T-cell (primary cell): Measurements from ENCODE around the gene PSMD6. TPM values are rescaled to one million over a fixed set of nuclear protein-coding genes. Genes with fewer than 3 reads are reported as not detected.

Experiments
- ATAC-seq, 4 experiments: fragments of 200-7000 bp in 3 of 4; fragments of 150-1000 bp in 1 of 4; cut with Tn5 transposase; replicated peaks in 1 of 4; 1 replicate in 3 of 4; 2 replicates in 1 of 4; pipeline ENCODE4 v1.10.0; 2021; ENCODE audit warnings: moderate library complexity in 3 of 4, mild to moderate bottlenecking in 2 of 4, moderate number of reproducible peaks in 1 of 4
- CTCF ChIA-PET, 2 donors: fragments of 300-600 bp; sonication (Branson Sonifier 250); formaldehyde crosslinking; loops; one replicate each; lab custom pipeline; 2022; ENCODE audit warnings: antibody characterized with exemption in 2 of 2; lab: Charles Lee
- POLR2A ChIA-PET, 2 donors: fragments of 300-600 bp; sonication (Branson Sonifier 250); formaldehyde crosslinking; loops; one replicate each; lab custom pipeline; 2022; ENCODE audit warnings: antibody characterized with exemption in 2 of 2; lab: Charles Lee
- DNase-seq, 35 experiments: peaks; one replicate each; pipeline versions ENCODE4 v3.0.0 to v3.0.0-alpha.2; 2013 to 2023
- H3K27ac ChIP-seq: one replicate; pipeline ENCODE4 v1.5.1; 2013; ENCODE audit warnings: low read length
- H3K27me3 ChIP-seq, 2 experiments: replicated peaks in 1 of 2; 1 replicate in 1 of 2; 2 replicates in 1 of 2; pipeline versions ENCODE4 v1.6.1 to v1.7.0; 2013; ENCODE audit warnings: low read length in 1 of 2, mixed read lengths in 1 of 2; ENCODE audit not compliant: control insufficient read depth in 2 of 2, insufficient read depth in 2 of 2; ENCODE audit errors: extremely low read depth in 1 of 2
- H3K36me3 ChIP-seq, 2 donors: 1 replicate in 1 of 2; 2 replicates in 1 of 2; pipeline versions ENCODE4 v1.6.1 to v1.7.0; 2013; ENCODE audit warnings: low read length in 1 of 2; ENCODE audit not compliant: control insufficient read depth in 2 of 2, insufficient read depth in 1 of 2; ENCODE audit errors: extremely low read depth in 1 of 2
- H3K4me1 ChIP-seq, 2 experiments: 1 replicate in 1 of 2; 2 replicates in 1 of 2; pipeline versions ENCODE4 v1.6.1 to v1.7.0; 2013; ENCODE audit warnings: low read length in 2 of 2, mixed read lengths in 1 of 2; ENCODE audit not compliant: insufficient read depth in 2 of 2, control insufficient read depth in 1 of 2; ENCODE audit errors: extremely low read depth in 1 of 2
- H3K4me3 ChIP-seq, 2 donors: 1 replicate in 1 of 2; 2 replicates in 1 of 2; pipeline versions ENCODE4 v1.5.1 to v1.7.0; 2013; ENCODE audit warnings: mild to moderate bottlenecking in 2 of 2, low read length in 1 of 2, moderate library complexity in 1 of 2; ENCODE audit not compliant: control insufficient read depth in 1 of 2; ENCODE audit errors: extremely low read depth in 1 of 2
- H3K9me3 ChIP-seq: 2 replicates; pipeline ENCODE4 v1.7.0; 2013
- H3K27ac Mint-ChIP-seq, 2 donors: one replicate each; pipeline ENCODE4 v1.8.0; 2020 to 2021; ENCODE audit warnings: mild to moderate bottlenecking in 2 of 2, mixed read lengths in 2 of 2
- H3K27me3 Mint-ChIP-seq, 2 donors: one replicate each; pipeline ENCODE4 v1.8.0; 2021 to 2022; ENCODE audit warnings: mixed read lengths in 2 of 2
- H3K36me3 Mint-ChIP-seq: one replicate; pipeline ENCODE4 v1.8.0; 2021; ENCODE audit warnings: mixed read lengths
- H3K4me1 Mint-ChIP-seq, 3 donors: one replicate each; pipeline ENCODE4 v1.8.0; 2020 to 2022; ENCODE audit warnings: mixed read lengths in 3 of 3, mild to moderate bottlenecking in 1 of 3
- H3K4me3 Mint-ChIP-seq, 3 donors: one replicate each; pipeline ENCODE4 v1.8.0; 2020 to 2022; ENCODE audit warnings: mild to moderate bottlenecking in 3 of 3, mixed read lengths in 3 of 3, moderate library complexity in 3 of 3
- H3K9me3 Mint-ChIP-seq, 3 donors: one replicate each; pipeline ENCODE4 v1.8.0; 2020 to 2022; ENCODE audit warnings: mixed read lengths in 3 of 3
- WGBS: methylation state at CpG from one replicate; pipeline ENCODE4 v1.1.5; 2013; ENCODE audit warnings: missing lambda C conversion rate; ENCODE audit not compliant: insufficient coverage; 5-methylcytosine and 5-hydroxymethylcytosine counted together
- total RNA-seq, 35 experiments: library from RNA in 6 of 35; stranded (reverse) in 6 of 35; fragments of 120-200 nt in 1 of 35; gene quantifications; one replicate each; pipeline versions ENCODE4 v1.2.1 to v1.2.4 and lab custom pipeline; 2013 to 2026

PSMD6 gene
- total RNA-seq, 5 donors from 2014 or later (not counting 1 experiment from before 2014, with no cell fraction given): 60.2 to 95.4 (median 73.2) TPM

- Histone ChIP-seq H3K27ac (peak overlapping the region; percentile 81), H3K4me1 (peaks cover 30 to 43% of the 10 kb centered on the region in 2 experiments), H3K36me3 (no peaks in the 10 kb centered on the region), H3K4me3 (peak overlapping the region in 1 of 2 donors; percentile 91), H3K9me3 (no peaks in the 10 kb centered on the region), H3K27me3 (no peaks in the 10 kb centered on the region)
- Mint-ChIP-seq H3K4me3 (peak overlapping the region; percentile 63 to 95 (median 91)), H3K9me3 (no peaks in the 10 kb centered on the region), H3K27me3 (no peaks in the 10 kb centered on the region), H3K27ac (peak overlapping the region; percentile 95 to 98), H3K4me1 (peaks cover 63 to 71% (median 68%) of the 10 kb centered on the region in 3 donors), H3K36me3 (peaks cover 4% of the 10 kb centered on the region)
- ChIA-PET CTCF (interaction anchor here (0.9 to 9.5 kb wide), 11 partner anchors 11 to 56 kb away, joined by 3 to 220 read pairs (median 8); partner anchors contain the start of genes PSMD6 (in 1 of the 2) and SCAANT1 (in 1 of the 2)), POLR2A (interaction anchor here (0.9 to 4.4 kb wide), 6 partner anchors 11 to 54 kb away, joined by 3 to 119 read pairs (median 5); no protein-coding TSS in a partner anchor)
- ATAC-seq (no peak), DNase-seq (no peak)
- WGBS: no CpG with 5 or more reads among the region's 1 CpG
Measured at GRCh38 chr3:63966871-63967270, 56.4 kb downstream of the PSMD6 start.

- Mint-ChIP-seq H3K27me3 (no peaks in the 10 kb centered on the region), H3K4me1 (peaks cover 57 to 68% (median 60%) of the 10 kb centered on the region in 3 donors), H3K9me3 (no peaks in the 10 kb centered on the region), H3K27ac (peak overlapping the region; percentile 95 to 98), H3K4me3 (no peak overlapping the region), H3K36me3 (peaks cover 4% of the 10 kb centered on the region)
- WGBS: no CpG with 5 or more reads among the region's 4 CpGs
- Histone ChIP-seq H3K27ac (peak overlapping the region; percentile 81), H3K4me3 (no peak overlapping the region), H3K36me3 (no peaks in the 10 kb centered on the region), H3K9me3 (no peaks in the 10 kb centered on the region), H3K27me3 (no peaks in the 10 kb centered on the region), H3K4me1 (peaks cover 25 to 34% of the 10 kb centered on the region in 2 experiments)
- ChIA-PET CTCF (interaction anchor here (0.9 to 9.5 kb wide), 6 partner anchors 12 to 57 kb away, joined by 3 to 220 read pairs (median 7); partner anchors contain the start of gene PSMD6 (in 1 of the 2)), POLR2A (interaction anchor here (0.5 to 4.4 kb wide), 7 partner anchors 12 to 55 kb away, joined by 3 to 119 read pairs (median 5); no protein-coding TSS in a partner anchor)
- no peak for ATAC-seq
- DNase-seq: no peak
Measured at GRCh38 chr3:63966007-63966406, 57.3 kb downstream of the PSMD6 start.

- Mint-ChIP-seq H3K36me3 (peaks cover 4% of the 10 kb centered on the region), H3K27me3 (no peaks in the 10 kb centered on the region), H3K9me3 (no peaks in the 10 kb centered on the region), H3K27ac (peak overlapping the region; percentile 59 to 79), H3K4me1 (peaks cover 54 to 65% (median 56%) of the 10 kb centered on the region in 3 donors), H3K4me3 (no peak overlapping the region)
- Histone ChIP-seq H3K36me3 (no peaks in the 10 kb centered on the region), H3K4me3 (no peak overlapping the region), H3K4me1 (peaks cover 22 to 23% of the 10 kb centered on the region in 2 experiments), H3K9me3 (no peaks in the 10 kb centered on the region), H3K27ac (peak overlapping the region; percentile 15), H3K27me3 (no peaks in the 10 kb centered on the region)
- WGBS: no CpG with 5 or more reads among the region's 6 CpGs
- DNase-seq: no peak
- POLR2A ChIA-PET: interaction anchor here in 1 of 2 donors (1.0 to 4.4 kb wide), 2 partner anchors 13 to 14 kb away, joined by 4 to 119 read pairs; no protein-coding TSS in a partner anchor
- CTCF ChIA-PET: interaction anchor here (0.6 to 9.5 kb wide), 9 partner anchors 9 to 523 kb away, joined by 3 to 220 read pairs (median 4); no protein-coding TSS in a partner anchor
- ATAC-seq: no peak
Measured at GRCh38 chr3:63964681-63965485, 58.4 kb downstream of the PSMD6 start.

- Mint-ChIP-seq H3K27me3 (no peaks in the 10 kb centered on the region), H3K36me3 (peaks cover 4% of the 10 kb centered on the region), H3K27ac (no peak overlapping the region), H3K4me3 (no peak overlapping the region), H3K9me3 (no peaks in the 10 kb centered on the region), H3K4me1 (peaks cover 45 to 59% (median 55%) of the 10 kb centered on the region in 3 donors)
- CTCF ChIA-PET: interaction anchor here (0.7 to 9.5 kb wide), 6 partner anchors 15 to 68 kb away, joined by 6 to 220 read pairs (median 33); partner anchors contain the start of gene PSMD6 (in 1 of the 2)
- ATAC-seq: no peak
- Histone ChIP-seq H3K9me3 (no peaks in the 10 kb centered on the region), H3K27me3 (no peaks in the 10 kb centered on the region), H3K36me3 (no peaks in the 10 kb centered on the region), H3K4me3 (no peak overlapping the region), H3K27ac (no peak overlapping the region), H3K4me1 (peaks cover 15 to 22% of the 10 kb centered on the region in 2 experiments)
- WGBS: no CpG with 5 or more reads among the region's 1 CpG
- no peak for DNase-seq
- POLR2A ChIA-PET: interaction anchor here (0.5 to 2.8 kb wide), 5 partner anchors 15 to 57 kb away, joined by 3 to 16 read pairs (median 5); no protein-coding TSS in a partner anchor
Measured at GRCh38 chr3:63963496-63963895, 59.8 kb downstream of the PSMD6 start.

DNA sequence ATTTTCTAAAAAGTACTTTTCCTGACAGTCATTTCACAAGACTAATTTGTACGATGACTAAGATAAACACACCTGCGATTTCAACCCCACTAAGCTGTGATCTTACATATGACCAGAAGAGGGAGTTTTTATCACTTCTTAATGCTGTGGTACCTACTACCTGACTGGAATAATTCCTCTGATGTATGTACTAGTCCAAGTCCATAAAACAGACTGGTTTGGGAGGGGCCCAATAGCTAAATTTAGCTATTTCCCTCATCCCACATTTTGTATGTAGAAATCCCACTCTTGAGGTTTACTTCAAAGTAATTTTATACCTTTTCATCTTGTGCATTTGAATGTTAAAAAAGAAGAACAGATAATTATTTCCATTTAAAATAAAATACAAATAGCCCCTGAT, 61.4 kb downstream of the PSMD6 start:
- DNase-seq (peak in 2 of 35 experiments; percentile 23 to 77), ATAC-seq (peak; percentile 91 to 97 (median 92))
- Mint-ChIP-seq H3K4me3 (no peak overlapping the region), H3K4me1 (peaks cover 30 to 58% (median 56%) of the 10 kb centered on the region in 3 donors), H3K27ac (no peak overlapping the region), H3K27me3 (no peaks in the 10 kb centered on the region), H3K9me3 (no peaks in the 10 kb centered on the region), H3K36me3 (peaks cover 4% of the 10 kb centered on the region)
- Histone ChIP-seq H3K4me1 (peaks cover 10 to 17% of the 10 kb centered on the region in 2 experiments), H3K27me3 (no peaks in the 10 kb centered on the region), H3K4me3 (no peak overlapping the region), H3K36me3 (no peaks in the 10 kb centered on the region), H3K27ac (no peak overlapping the region), H3K9me3 (no peaks in the 10 kb centered on the region)
- ChIA-PET POLR2A (interaction anchor here (0.7 to 2.8 kb wide), 7 partner anchors 11 to 83 kb away, joined by 3 to 16 read pairs (median 3); no protein-coding TSS in a partner anchor), CTCF (interaction anchor here (0.6 to 9.5 kb wide), 26 partner anchors 9 to 72 kb away, joined by 3 to 220 read pairs (median 4); partner anchors contain the start of gene PSMD6 (in 2 of the 2))
- no CpG with 5 or more reads among the region's 2 CpGs for WGBS
